Trophoblast cell (in vitro differentiated cells and primary cell): Measurements from ENCODE around the gene SERPINA3.
"Not testable (repeated sequence)": the region's sequence is repeated elsewhere in the genome, so short reads cannot be mapped to it uniquely, and the experiment has no call there.

Source experiments
- DNase-seq, 2 donors: peaks; one replicate each; pipeline ENCODE4 v3.0.0-alpha.2; 2016
- H2AFZ ChIP-seq: 2 replicates; pipeline ENCODE4 v1.6.1; 2013; ENCODE audit warnings: low read length, moderate library complexity, mild to moderate bottlenecking; ENCODE audit not compliant: insufficient read depth, poor library complexity
- H2AK5ac ChIP-seq: 2 replicates; pipeline ENCODE4 v1.6.1; 2013; ENCODE audit warnings: mild to moderate bottlenecking, low read length
- H2BK120ac ChIP-seq: 2 replicates; pipeline ENCODE4 v1.6.1; 2013; ENCODE audit warnings: low read length, mild to moderate bottlenecking, moderate library complexity; ENCODE audit not compliant: insufficient read depth, poor library complexity
- H2BK12ac ChIP-seq: 2 replicates; pipeline ENCODE4 v1.6.1; 2013; ENCODE audit warnings: mild to moderate bottlenecking, low read length, moderate library complexity
- H2BK5ac ChIP-seq: 2 replicates; pipeline ENCODE4 v1.6.1; 2013; ENCODE audit warnings: low read length, low read depth, moderate library complexity, mild to moderate bottlenecking; ENCODE audit not compliant: poor library complexity
- H3K14ac ChIP-seq: 2 replicates; pipeline ENCODE4 v1.6.1; 2013; ENCODE audit warnings: mild to moderate bottlenecking, low read length
- H3K18ac ChIP-seq: 2 replicates; pipeline ENCODE4 v1.6.1; 2013; ENCODE audit warnings: mild to moderate bottlenecking, low read length
- H3K23ac ChIP-seq: 2 replicates; pipeline ENCODE4 v1.6.1; 2013; ENCODE audit warnings: low read length
- H3K27ac ChIP-seq: 2 replicates; pipeline ENCODE4 v1.5.1; 2013; ENCODE audit warnings: low read depth, mild to moderate bottlenecking, inconsistent platforms, low read length, moderate library complexity
- H3K27me3 ChIP-seq: 2 replicates; pipeline ENCODE4 v1.6.1; 2013; ENCODE audit warnings: inconsistent platforms, mild to moderate bottlenecking, low read length, moderate library complexity; ENCODE audit not compliant: insufficient read depth
- H3K36me3 ChIP-seq, 2 experiments: 1 replicate in 1 of 2; 2 replicates in 1 of 2; pipeline ENCODE4 v1.6.1; 2013; ENCODE audit warnings: low read length in 2 of 2, mild to moderate bottlenecking in 2 of 2, moderate library complexity in 1 of 2; ENCODE audit not compliant: insufficient read depth in 2 of 2, control insufficient read depth in 1 of 2
- H3K4ac ChIP-seq: 2 replicates; pipeline ENCODE4 v1.6.1; 2013; ENCODE audit warnings: low read depth, mild to moderate bottlenecking, low read length, moderate library complexity
- H3K4me1 ChIP-seq, 2 experiments: 1 replicate in 1 of 2; 2 replicates in 1 of 2; pipeline ENCODE4 v1.6.1; 2013; ENCODE audit warnings: low read length in 2 of 2, mild to moderate bottlenecking in 2 of 2, moderate library complexity in 1 of 2; ENCODE audit not compliant: insufficient read depth in 2 of 2, control insufficient read depth in 1 of 2
- H3K4me2 ChIP-seq: 2 replicates; pipeline ENCODE4 v1.6.1; 2013; ENCODE audit warnings: inconsistent platforms, mild to moderate bottlenecking, low read length, moderate library complexity
- H3K4me3 ChIP-seq: 2 replicates; pipeline ENCODE4 v1.5.1; 2013; ENCODE audit warnings: mild to moderate bottlenecking, low read depth, low read length, inconsistent platforms
- H3K79me1 ChIP-seq: one replicate; pipeline ENCODE4 v1.6.1; 2013; ENCODE audit warnings: low read length
- H3K79me2 ChIP-seq: 2 replicates; pipeline ENCODE4 v1.6.1; 2013; ENCODE audit warnings: low read length, mild to moderate bottlenecking; ENCODE audit not compliant: control insufficient read depth, insufficient read depth, poor library complexity
- H3K9ac ChIP-seq: 2 replicates; pipeline ENCODE4 v1.6.1; 2013; ENCODE audit warnings: mild to moderate bottlenecking, low read length
- H3K9me3 ChIP-seq: 2 replicates; pipeline ENCODE4 v1.6.1; 2013; ENCODE audit warnings: low read depth, mild to moderate bottlenecking, control low read depth, inconsistent platforms, low read length; ENCODE audit not compliant: insufficient read depth
- H4K12ac ChIP-seq: 2 replicates; pipeline ENCODE4 v1.6.1; 2013; ENCODE audit warnings: low read depth, mild to moderate bottlenecking, low read length, moderate library complexity
- H4K8ac ChIP-seq: 2 replicates; pipeline ENCODE4 v1.6.1; 2013; ENCODE audit warnings: low read depth, mild to moderate bottlenecking, low read length, moderate library complexity
- H4K91ac ChIP-seq: one replicate; pipeline ENCODE4 v1.6.1; 2013; ENCODE audit warnings: low read depth, mild to moderate bottlenecking, low read length, moderate library complexity
- WGBS: extraction: QIAGEN DNeasy Blood & Tissue Kit; methylation state at CpG from one replicate; pipeline ENCODE4 v1.1.7; 2013; ENCODE audit warnings: missing lambda C conversion rate; ENCODE audit not compliant: insufficient read length, insufficient coverage; ENCODE audit errors: extremely low coverage; 5-methylcytosine and 5-hydroxymethylcytosine counted together

Gene SERPINA3

GRCh38 chr14:94605361-94605760 is 6.8 kb upstream of the SERPINA3 start:
- Histone ChIP-seq H3K18ac (no peak overlapping the region), H4K8ac (no peak overlapping the region), H3K27me3 (no peaks in the 10 kb centered on the region), H4K12ac (no peak overlapping the region), H3K27ac (no peak overlapping the region), H2BK12ac (no peak overlapping the region), H3K36me3 (no peaks in the 10 kb centered on the region), H3K79me2 (no peaks in the 10 kb centered on the region), H3K23ac (no peak overlapping the region), H3K9me3 (no peaks in the 10 kb centered on the region), H3K4ac (no peak overlapping the region), H2AFZ (no peak overlapping the region), H2BK120ac (no peak overlapping the region), H3K4me3 (no peak overlapping the region), H4K91ac (no peak overlapping the region), H3K9ac (no peak overlapping the region), H2AK5ac (no peak overlapping the region), H3K4me2 (no peak overlapping the region), H3K79me1 (no peaks in the 10 kb centered on the region), H2BK5ac (no peak overlapping the region), H3K4me1 (peaks cover 5 to 10% of the 10 kb centered on the region in 2 experiments), H3K14ac (no peak overlapping the region)
- no CpG with 5 or more reads among the region's 3 CpGs for WGBS
- DNase-seq = no peak

GRCh38 chr14:94608966-94609365 is 3.2 kb upstream of the SERPINA3 start:
- H3K4ac ChIP-seq, H3K79me1 ChIP-seq, H4K8ac ChIP-seq, H3K27me3 ChIP-seq, DNase-seq, H3K4me1 ChIP-seq, H3K18ac ChIP-seq, H3K79me2 ChIP-seq, H3K9me3 ChIP-seq, H2BK5ac ChIP-seq, H2BK120ac ChIP-seq, H4K91ac ChIP-seq, H2AFZ ChIP-seq, H2BK12ac ChIP-seq, H2AK5ac ChIP-seq, H4K12ac ChIP-seq, H3K4me3 ChIP-seq, H3K4me2 ChIP-seq, H3K27ac ChIP-seq, H3K36me3 ChIP-seq, H3K14ac ChIP-seq, H3K23ac ChIP-seq, H3K9ac ChIP-seq: not testable (repeated sequence)
- WGBS = no CpG with 5 or more reads among the region's 1 CpG

- no CpG with 5 or more reads among the region's 5 CpGs for WGBS
- H3K36me3 ChIP-seq = no peaks in the 10 kb centered on the region
These were observed 1.0 kb upstream of the SERPINA3 start for GRCh38 chr14:94611179-94611578.

GRCh38 chr14:94612580-94613554 is 676 bp downstream of the SERPINA3 start:
- H3K4ac ChIP-seq = no peak overlapping the region
- H3K14ac ChIP-seq = no peak overlapping the region
- no peak overlapping the region for H3K9ac ChIP-seq
- H2BK12ac ChIP-seq = no peak overlapping the region
- H3K4me3 ChIP-seq = no peak overlapping the region
- no peak overlapping the region for H3K23ac ChIP-seq
- H3K79me2 ChIP-seq = no peaks in the 10 kb centered on the region
- no peak overlapping the region for H2AFZ ChIP-seq
- no peak overlapping the region for H2BK120ac ChIP-seq
- no peaks in the 10 kb centered on the region for H3K27me3 ChIP-seq
- H3K4me2 ChIP-seq = no peak overlapping the region
- no peak overlapping the region for H3K18ac ChIP-seq
- H2BK5ac ChIP-seq = no peak overlapping the region
- no peaks in the 10 kb centered on the region for H3K36me3 ChIP-seq
- H3K9me3 ChIP-seq = peaks cover 7% of the 10 kb centered on the region
- 88% methylated on average over 1 of the region's 9 CpGs for WGBS
- H4K8ac ChIP-seq = no peak overlapping the region
- DNase-seq = peak in 1 of 2 donors; percentile 2
- H3K79me1 ChIP-seq = no peaks in the 10 kb centered on the region
- no peak overlapping the region for H2AK5ac ChIP-seq
- peaks cover 0 to 4% of the 10 kb centered on the region in 2 experiments for H3K4me1 ChIP-seq
- H4K12ac ChIP-seq = no peak overlapping the region
- no peak overlapping the region for H4K91ac ChIP-seq
- H3K27ac ChIP-seq = no peak overlapping the region

More at GRCh38 chr14:94611179-94611578, 1.0 kb upstream of the SERPINA3 start:
- no peak overlapping the region for H3K9ac ChIP-seq
- no peak overlapping the region for H3K4me2 ChIP-seq
- H3K4me1 ChIP-seq = peaks cover 0 to 4% of the 10 kb centered on the region in 2 experiments
- no peaks in the 10 kb centered on the region for H3K27me3 ChIP-seq
- no peak overlapping the region for H3K18ac ChIP-seq
- H3K27ac ChIP-seq = no peak overlapping the region
- DNase-seq = no peak
- no peak overlapping the region for H4K12ac ChIP-seq
- H4K91ac ChIP-seq = no peak overlapping the region
- H3K14ac ChIP-seq = no peak overlapping the region
- H3K23ac ChIP-seq = no peak overlapping the region
- H3K79me1 ChIP-seq = no peaks in the 10 kb centered on the region
- H2AK5ac ChIP-seq = no peak overlapping the region
- no peak overlapping the region for H2BK12ac ChIP-seq
- H3K9me3 ChIP-seq = peaks cover under 1% of the 10 kb centered on the region
- H3K79me2 ChIP-seq = no peaks in the 10 kb centered on the region
- H3K4ac ChIP-seq = no peak overlapping the region
- no peak overlapping the region for H3K4me3 ChIP-seq
- no peak overlapping the region for H2AFZ ChIP-seq
- H4K8ac ChIP-seq = no peak overlapping the region
- H2BK5ac ChIP-seq = no peak overlapping the region
- no peak overlapping the region for H2BK120ac ChIP-seq
